Measurements from ENCODE around the gene BTG2.

Gene BTG2

DNA sequence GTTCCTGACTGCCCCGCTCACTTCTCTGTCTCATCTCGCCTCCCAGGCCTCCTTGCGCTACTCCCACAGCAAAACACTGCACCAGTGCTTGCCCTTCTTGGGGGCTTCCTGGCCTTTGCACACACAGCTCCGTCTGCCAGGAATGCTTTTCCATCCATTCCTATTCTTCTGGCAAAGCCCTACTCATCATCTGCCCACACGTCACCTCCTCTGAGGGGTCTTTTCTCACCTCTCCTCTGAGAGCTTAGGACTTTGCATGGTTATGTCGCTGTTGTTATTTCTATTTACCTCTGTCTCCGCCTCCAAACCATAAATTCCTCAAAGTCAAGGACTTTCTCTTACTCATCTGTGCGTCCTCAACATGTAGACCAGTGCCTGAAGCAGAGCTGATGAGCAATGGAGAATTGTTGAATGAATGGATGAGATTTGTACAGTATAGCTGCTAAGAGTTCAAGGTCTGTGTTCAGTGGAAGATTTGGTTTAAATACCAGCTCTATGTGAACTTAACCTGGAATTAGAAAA lies 26.4 kb upstream of the BTG2 start:
- Histone ChIP-seq H3K4ac (ENCODE audit: low read depth, low read length) (no peak overlapping the region), H3K18ac (ENCODE audit: low read length) (no peak overlapping the region), H3K27me3 (ENCODE audit: insufficient read depth, low read length, poor library complexity) (no peaks in the 10 kb centered on the region), H2BK15ac (replicated peaks; ENCODE audit: low read depth) (no peak overlapping the region), H3K36me3 (ENCODE audit: control insufficient read depth, insufficient read depth, low read length) (no peaks in the 10 kb centered on the region), H2BK5ac (ENCODE audit: low read length) (no peak overlapping the region), H3K56ac (ENCODE audit: low read length) (peak overlapping the region; percentile 56), H3K27ac (ENCODE audit: low read depth, low read length) (no peak overlapping the region), H4K8ac (ENCODE audit: low read depth, low read length) (no peak overlapping the region), H3K23ac (ENCODE audit: low read length) (no peak overlapping the region), H3K4me2 (ENCODE audit: low read length) (no peak overlapping the region), H2AK5ac (ENCODE audit: low read length) (no peak overlapping the region), H3K4me3 (ENCODE audit: low read length) (no peak overlapping the region), H3K4me1 (ENCODE audit: control insufficient read depth, low read depth, low read length) (peaks cover 2% of the 10 kb centered on the region), H4K5ac (ENCODE audit: low read length) (no peak overlapping the region), H3K79me2 (ENCODE audit: control insufficient read depth, insufficient read depth, low read length) (no peaks in the 10 kb centered on the region), H2BK120ac (ENCODE audit: low read depth, low read length) (no peak overlapping the region), H3K79me1 (ENCODE audit: low read length) (no peaks in the 10 kb centered on the region), H3K9ac (ENCODE audit: low read length) (peak overlapping the region; percentile 19)
- no peak for DNase-seq
- WGBS (ENCODE audit: extremely low coverage, insufficient coverage, low lambda C conversion rate): no CpG with 5 or more reads among the region's 8 CpGs

- no CpG with 5 or more reads among the region's 5 CpGs for whole genome bisulfite sequencing (ENCODE audit: extremely low coverage, insufficient coverage, low lambda C conversion rate)
- H3K9ac ChIP-seq (ENCODE audit: low read length): no peak overlapping the region
Observed at GRCh38 chr1:203280061-203280460, 25.3 kb upstream of the BTG2 start.

GRCh38 chr1:203281033-203281432 lies 24.3 kb upstream of the BTG2 start:
- Histone ChIP-seq H3K9ac (ENCODE audit: low read length) (no peak overlapping the region), H2BK120ac (ENCODE audit: low read depth, low read length) (no peak overlapping the region), H3K56ac (ENCODE audit: low read length) (no peak overlapping the region), H3K4me1 (ENCODE audit: control insufficient read depth, low read depth, low read length) (peaks cover 2% of the 10 kb centered on the region), H3K79me1 (ENCODE audit: low read length) (no peaks in the 10 kb centered on the region), H3K27me3 (ENCODE audit: insufficient read depth, low read length, poor library complexity) (no peaks in the 10 kb centered on the region), H3K36me3 (ENCODE audit: control insufficient read depth, insufficient read depth, low read length) (no peaks in the 10 kb centered on the region), H3K18ac (ENCODE audit: low read length) (no peak overlapping the region), H3K4me3 (ENCODE audit: low read length) (no peak overlapping the region), H3K27ac (ENCODE audit: low read depth, low read length) (no peak overlapping the region), H2BK15ac (replicated peaks; ENCODE audit: low read depth) (no peak overlapping the region), H2BK5ac (ENCODE audit: low read length) (no peak overlapping the region), H4K8ac (ENCODE audit: low read depth, low read length) (no peak overlapping the region), H2AK5ac (ENCODE audit: low read length) (no peak overlapping the region), H4K5ac (ENCODE audit: low read length) (no peak overlapping the region), H3K79me2 (ENCODE audit: control insufficient read depth, insufficient read depth, low read length) (no peaks in the 10 kb centered on the region), H3K4me2 (ENCODE audit: low read length) (no peak overlapping the region), H3K4ac (ENCODE audit: low read depth, low read length) (no peak overlapping the region), H3K23ac (ENCODE audit: low read length) (no peak overlapping the region)
- no CpG with 5 or more reads among the region's 3 CpGs for WGBS (ENCODE audit: extremely low coverage, insufficient coverage, low lambda C conversion rate)
- no peak for DNase-seq

More at GRCh38 chr1:203280061-203280460, 25.3 kb upstream of the BTG2 start:
- Histone ChIP-seq H3K56ac (ENCODE audit: low read length) (no peak overlapping the region), H3K4me3 (ENCODE audit: low read length) (no peak overlapping the region), H3K36me3 (ENCODE audit: control insufficient read depth, insufficient read depth, low read length) (no peaks in the 10 kb centered on the region), H3K23ac (ENCODE audit: low read length) (no peak overlapping the region), H2BK5ac (ENCODE audit: low read length) (no peak overlapping the region), H3K18ac (ENCODE audit: low read length) (no peak overlapping the region), H3K4me2 (ENCODE audit: low read length) (no peak overlapping the region), H3K79me2 (ENCODE audit: control insufficient read depth, insufficient read depth, low read length) (no peaks in the 10 kb centered on the region), H3K27me3 (ENCODE audit: insufficient read depth, low read length, poor library complexity) (no peaks in the 10 kb centered on the region), H3K27ac (ENCODE audit: low read depth, low read length) (no peak overlapping the region), H2AK5ac (ENCODE audit: low read length) (no peak overlapping the region), H3K79me1 (ENCODE audit: low read length) (no peaks in the 10 kb centered on the region), H2BK15ac (replicated peaks; ENCODE audit: low read depth) (no peak overlapping the region), H3K4ac (ENCODE audit: low read depth, low read length) (no peak overlapping the region), H4K5ac (ENCODE audit: low read length) (no peak overlapping the region), H3K4me1 (ENCODE audit: control insufficient read depth, low read depth, low read length) (peaks cover 2% of the 10 kb centered on the region), H4K8ac (ENCODE audit: low read depth, low read length) (no peak overlapping the region), H2BK120ac (ENCODE audit: low read depth, low read length) (no peak overlapping the region)
- DNase-seq: no peak

DNA sequence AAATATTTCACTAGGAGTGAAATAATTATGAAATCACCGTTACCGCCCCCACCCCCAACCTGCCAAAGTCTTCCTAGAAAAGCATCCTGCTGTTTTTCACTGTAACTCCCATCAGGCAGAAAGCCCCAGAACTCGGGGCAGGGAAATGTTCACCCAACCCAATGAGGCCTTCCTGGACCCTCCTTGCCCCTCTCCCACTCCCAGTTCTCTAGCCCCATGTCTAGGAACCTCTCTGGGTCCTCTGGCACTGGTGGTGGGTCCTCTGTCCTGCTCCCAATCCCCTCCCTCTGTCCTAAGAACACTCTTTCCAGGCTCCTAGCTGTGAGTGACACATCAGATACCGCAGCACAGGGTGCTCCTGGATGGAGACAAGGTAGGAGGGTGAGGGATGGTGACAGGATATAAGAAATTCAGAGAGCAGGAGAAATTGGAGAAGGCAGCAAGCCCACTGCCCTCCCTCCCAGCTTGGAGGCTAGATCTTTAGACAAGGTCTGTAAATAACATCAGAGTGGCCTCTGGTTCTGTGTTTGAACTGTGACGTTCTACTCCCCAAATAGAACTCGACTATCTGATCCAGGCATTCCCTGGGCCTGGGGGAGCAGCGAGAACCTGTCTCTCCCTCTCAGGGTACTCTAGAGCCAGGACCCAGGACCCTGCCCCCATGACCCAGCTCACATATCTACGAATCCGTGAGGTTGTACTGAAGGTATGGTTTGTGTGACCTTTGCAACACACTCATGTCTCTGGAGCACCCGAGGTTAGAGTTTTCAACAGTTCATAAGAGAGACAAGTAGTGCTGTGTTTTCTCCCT lies 23.3 kb upstream of the BTG2 start:
- no peak overlapping the region for H2BK5ac ChIP-seq (ENCODE audit: low read length)
- H3K4me1 ChIP-seq (ENCODE audit: control insufficient read depth, low read depth, low read length): peaks cover 2% of the 10 kb centered on the region
- DNase-seq: no peak
- H3K79me2 ChIP-seq (ENCODE audit: control insufficient read depth, insufficient read depth, low read length): no peaks in the 10 kb centered on the region
- no peak overlapping the region for H4K8ac ChIP-seq (ENCODE audit: low read depth, low read length)
- no peak overlapping the region for H3K4me2 ChIP-seq (ENCODE audit: low read length)
- no peak overlapping the region for H2BK120ac ChIP-seq (ENCODE audit: low read depth, low read length)
- no peak overlapping the region for H4K5ac ChIP-seq (ENCODE audit: low read length)
- H3K4ac ChIP-seq (ENCODE audit: low read depth, low read length): no peak overlapping the region
- no peak overlapping the region for H3K18ac ChIP-seq (ENCODE audit: low read length)
- no CpG with 5 or more reads among the region's 10 CpGs for WGBS (ENCODE audit: extremely low coverage, insufficient coverage, low lambda C conversion rate)
- no peak overlapping the region for H2BK15ac ChIP-seq (replicated peaks; ENCODE audit: low read depth)
- no peaks in the 10 kb centered on the region for H3K36me3 ChIP-seq (ENCODE audit: control insufficient read depth, insufficient read depth, low read length)
- H2AK5ac ChIP-seq (ENCODE audit: low read length): no peak overlapping the region
- no peaks in the 10 kb centered on the region for H3K79me1 ChIP-seq (ENCODE audit: low read length)
- H3K4me3 ChIP-seq (ENCODE audit: low read length): no peak overlapping the region
- H3K9ac ChIP-seq (ENCODE audit: low read length): no peak overlapping the region
- H3K27ac ChIP-seq (ENCODE audit: low read depth, low read length): no peak overlapping the region
- no peak overlapping the region for H3K23ac ChIP-seq (ENCODE audit: low read length)
- H3K27me3 ChIP-seq (ENCODE audit: insufficient read depth, low read length, poor library complexity): no peaks in the 10 kb centered on the region
- peak overlapping the region; percentile 9 for H3K56ac ChIP-seq (ENCODE audit: low read length)

DNA sequence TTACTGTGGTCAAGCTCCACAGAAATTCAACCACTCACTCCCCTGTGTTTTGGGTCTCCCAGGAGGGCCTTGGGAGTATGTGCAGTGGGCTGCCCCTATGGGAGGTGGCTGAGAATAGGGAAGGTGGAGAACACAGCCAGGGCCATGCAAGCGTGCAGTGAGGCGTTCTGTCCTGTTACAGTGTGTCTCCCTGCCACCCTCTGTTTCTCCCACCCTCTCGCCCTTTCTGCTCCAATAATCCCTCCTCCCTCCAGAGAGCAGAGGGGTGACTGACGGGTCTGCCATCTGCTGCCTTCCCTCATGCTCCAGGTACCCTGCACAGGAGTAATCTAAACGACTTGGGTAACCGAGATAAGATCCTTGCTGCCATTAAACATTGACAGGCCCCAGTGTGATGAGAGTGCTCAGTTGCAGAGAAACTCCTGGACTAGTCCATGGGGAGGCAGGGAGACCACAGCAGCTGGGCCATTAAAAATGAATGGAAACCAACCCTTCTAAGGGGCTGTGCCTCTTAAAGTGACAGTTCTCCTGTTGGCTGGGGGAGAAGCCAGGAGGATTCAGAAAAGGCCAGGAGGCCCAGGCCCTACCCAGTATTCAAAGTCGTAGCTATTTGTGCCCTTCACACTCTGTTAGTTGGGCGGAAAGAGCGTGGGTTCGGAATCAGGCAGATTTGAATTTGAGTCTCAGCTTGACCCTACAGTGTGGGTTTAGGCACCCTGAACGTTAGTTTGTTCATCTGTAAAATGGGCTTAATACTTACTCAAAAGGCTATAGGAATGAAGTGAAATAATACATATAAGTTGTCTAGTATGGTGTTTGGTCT lies 22.4 kb upstream of the BTG2 start:
- H3K4me3 ChIP-seq (ENCODE audit: low read length): no peak overlapping the region
- WGBS (ENCODE audit: extremely low coverage, insufficient coverage, low lambda C conversion rate): no CpG with 5 or more reads among the region's 11 CpGs
- H2BK5ac ChIP-seq (ENCODE audit: low read length): no peak overlapping the region
- no peak overlapping the region for H3K18ac ChIP-seq (ENCODE audit: low read length)
- H3K56ac ChIP-seq (ENCODE audit: low read length): no peak overlapping the region
- no peak overlapping the region for H3K27ac ChIP-seq (ENCODE audit: low read depth, low read length)
- H3K79me1 ChIP-seq (ENCODE audit: low read length): no peaks in the 10 kb centered on the region
- no peak overlapping the region for H2AK5ac ChIP-seq (ENCODE audit: low read length)
- no peak overlapping the region for H3K4ac ChIP-seq (ENCODE audit: low read depth, low read length)
- no peaks in the 10 kb centered on the region for H3K27me3 ChIP-seq (ENCODE audit: insufficient read depth, low read length, poor library complexity)
- DNase-seq: no peak
- no peaks in the 10 kb centered on the region for H3K36me3 ChIP-seq (ENCODE audit: control insufficient read depth, insufficient read depth, low read length)
- no peak overlapping the region for H3K23ac ChIP-seq (ENCODE audit: low read length)
- no peak overlapping the region for H3K4me2 ChIP-seq (ENCODE audit: low read length)
- peaks cover 10% of the 10 kb centered on the region for H3K4me1 ChIP-seq (ENCODE audit: control insufficient read depth, low read depth, low read length)
- no peaks in the 10 kb centered on the region for H3K79me2 ChIP-seq (ENCODE audit: control insufficient read depth, insufficient read depth, low read length)
- no peak overlapping the region for H2BK15ac ChIP-seq (replicated peaks; ENCODE audit: low read depth)
- no peak overlapping the region for H4K8ac ChIP-seq (ENCODE audit: low read depth, low read length)
- no peak overlapping the region for H2BK120ac ChIP-seq (ENCODE audit: low read depth, low read length)
- no peak overlapping the region for H4K5ac ChIP-seq (ENCODE audit: low read length)
- H3K9ac ChIP-seq (ENCODE audit: low read length): no peak overlapping the region

Measured in mesendoderm (in vitro differentiated cells).